ENCODE data around the gene GFRA1.
"Not testable (repeated sequence)": the region's sequence is repeated elsewhere in the genome, so short reads cannot be mapped to it uniquely, and the experiment has no call there.

GFRA1 gene

GRCh38 chr10:116041948-116042347, 231.1 kb downstream of the GFRA1 start:
- no peak for DNase-seq (ENCODE audit: low read depth)
- H3K4me3 ChIP-seq (ENCODE audit: low read depth, low read length), result no peak overlapping the region
- TF ChIP-seq MYC (IDR thresholded peaks at IDR 0.05; ENCODE audit: low read depth, low read length) (no peak), POLR2A (IDR thresholded peaks at IDR 0.05; ENCODE audit: extremely low read depth, insufficient read length) (no peak), MAX (IDR thresholded peaks at IDR 0.05; ENCODE audit: low read depth, low read length) (no peak)
- TF ChIP-seq, protein P1, sequence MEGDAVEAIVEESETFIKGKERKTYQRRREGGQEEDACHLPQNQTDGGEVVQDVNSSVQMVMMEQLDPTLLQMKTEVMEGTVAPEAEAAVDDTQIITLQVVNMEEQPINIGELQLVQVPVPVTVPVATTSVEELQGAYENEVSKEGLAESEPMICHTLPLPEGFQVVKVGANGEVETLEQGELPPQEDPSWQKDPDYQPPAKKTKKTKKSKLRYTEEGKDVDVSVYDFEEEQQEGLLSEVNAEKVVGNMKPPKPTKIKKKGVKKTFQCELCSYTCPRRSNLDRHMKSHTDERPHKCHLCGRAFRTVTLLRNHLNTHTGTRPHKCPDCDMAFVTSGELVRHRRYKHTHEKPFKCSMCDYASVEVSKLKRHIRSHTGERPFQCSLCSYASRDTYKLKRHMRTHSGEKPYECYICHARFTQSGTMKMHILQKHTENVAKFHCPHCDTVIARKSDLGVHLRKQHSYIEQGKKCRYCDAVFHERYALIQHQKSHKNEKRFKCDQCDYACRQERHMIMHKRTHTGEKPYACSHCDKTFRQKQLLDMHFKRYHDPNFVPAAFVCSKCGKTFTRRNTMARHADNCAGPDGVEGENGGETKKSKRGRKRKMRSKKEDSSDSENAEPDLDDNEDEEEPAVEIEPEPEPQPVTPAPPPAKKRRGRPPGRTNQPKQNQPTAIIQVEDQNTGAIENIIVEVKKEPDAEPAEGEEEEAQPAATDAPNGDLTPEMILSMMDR (IDR thresholded peaks at IDR 0.05; ENCODE audit: low read depth, low read length), result no peak

- no peak overlapping the region for H3K4me3 ChIP-seq (ENCODE audit: low read depth, low read length)
- DNase-seq (ENCODE audit: low read depth), result no peak
- TF ChIP-seq MYC (IDR thresholded peaks at IDR 0.05; ENCODE audit: low read depth, low read length), result no peak
- TF ChIP-seq, protein P1 (IDR thresholded peaks at IDR 0.05; ENCODE audit: low read depth, low read length), result no peak
- no peak for TF ChIP-seq MAX (IDR thresholded peaks at IDR 0.05; ENCODE audit: low read depth, low read length)
- TF ChIP-seq POLR2A (IDR thresholded peaks at IDR 0.05; ENCODE audit: extremely low read depth, insufficient read length), result no peak
Measured at GRCh38 chr10:116039612-116040011, 233.4 kb downstream of the GFRA1 start.

- no peak overlapping the region for H3K4me3 ChIP-seq (ENCODE audit: low read depth, low read length)
- TF ChIP-seq MYC (IDR thresholded peaks at IDR 0.05; ENCODE audit: low read depth, low read length) (no peak), MAX (IDR thresholded peaks at IDR 0.05; ENCODE audit: low read depth, low read length) (no peak), POLR2A (IDR thresholded peaks at IDR 0.05; ENCODE audit: extremely low read depth, insufficient read length) (no peak)
- TF ChIP-seq, protein P1 (IDR thresholded peaks at IDR 0.05; ENCODE audit: low read depth, low read length), result no peak
- peak; percentile 27 for DNase-seq (ENCODE audit: low read depth)
Measured at GRCh38 chr10:116038259-116038658, 234.7 kb downstream of the GFRA1 start.

- not testable (repeated sequence) for H3K4me3 ChIP-seq (ENCODE audit: low read depth, low read length); DNase-seq (ENCODE audit: low read depth)
Measured at GRCh38 chr10:116035406-116035805, 237.6 kb downstream of the GFRA1 start.

GRCh38 chr10:116030576-116030975, 242.4 kb downstream of the GFRA1 start:
- TF ChIP-seq, protein P1 (IDR thresholded peaks at IDR 0.05; ENCODE audit: low read depth, low read length), result no peak
- TF ChIP-seq MAX (IDR thresholded peaks at IDR 0.05; ENCODE audit: low read depth, low read length) (no peak), POLR2A (IDR thresholded peaks at IDR 0.05; ENCODE audit: extremely low read depth, insufficient read length) (no peak), MYC (IDR thresholded peaks at IDR 0.05; ENCODE audit: low read depth, low read length) (no peak)

GRCh38 chr10:116029826-116030225, 243.2 kb downstream of the GFRA1 start:
- DNase-seq (ENCODE audit: low read depth), result no peak
- TF ChIP-seq, protein P1 (IDR thresholded peaks at IDR 0.05; ENCODE audit: low read depth, low read length), result no peak
- TF ChIP-seq MAX (IDR thresholded peaks at IDR 0.05; ENCODE audit: low read depth, low read length) (no peak), MYC (IDR thresholded peaks at IDR 0.05; ENCODE audit: low read depth, low read length) (no peak), POLR2A (IDR thresholded peaks at IDR 0.05; ENCODE audit: extremely low read depth, insufficient read length) (no peak)
- no peak overlapping the region for H3K4me3 ChIP-seq (ENCODE audit: low read depth, low read length)

More at GRCh38 chr10:116030576-116030975, 242.4 kb downstream of the GFRA1 start:
- no peak overlapping the region for H3K4me3 ChIP-seq (ENCODE audit: low read depth, low read length)
- DNase-seq (ENCODE audit: low read depth), result no peak

Data from NB4 (cell line).